ENCODE results near the gene IL1RAP. TPM values are rescaled to one million over a fixed set of nuclear protein-coding genes. Genes with fewer than 3 reads are reported as not detected.

IL1RAP gene
- total RNA-seq, 4 donors from 2014 or later = 0.80 to 8.6 (median 2.7) TPM

DNA sequence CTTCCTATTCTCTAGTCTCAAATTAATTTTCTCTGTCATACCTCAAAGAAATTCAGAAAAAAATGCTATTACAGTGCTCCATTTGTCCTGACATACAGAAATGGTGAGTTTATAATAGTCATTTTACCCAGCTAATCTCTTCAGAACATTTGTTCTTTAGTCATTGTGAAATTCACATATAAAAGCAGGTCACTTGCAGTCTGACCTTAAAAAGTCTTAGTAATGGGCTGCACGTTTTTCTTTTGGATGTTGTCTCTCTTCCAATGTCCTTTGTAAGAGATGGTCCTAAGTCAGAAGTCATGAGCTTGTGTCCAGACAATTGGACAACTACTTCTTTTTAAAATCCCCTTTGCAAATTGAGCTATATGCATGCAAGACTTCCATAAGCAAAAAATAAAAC lies 17.0 kb upstream of the IL1RAP start:
- H3K4me1 ChIP-seq = no peaks in the 10 kb centered on the region
- in situ Hi-C loops (cut with MboI; ENCODE audit: low pct_ligation_motif_present in 1 of 4, low pct_unique_long_range_greater_than_20kb in 1 of 4, low sequenced_read_pairs in 3 of 4) = no loop called here
- WGBS, 2 donors (ENCODE audit: low coverage in 1 of 2) = 22 to 25% methylated on average over 1 of the region's 1 CpG
- no peak overlapping the region for H3K27ac ChIP-seq
- H3K36me3 ChIP-seq = no peaks in the 10 kb centered on the region
- intact Hi-C loops (cut with DNase I; ENCODE audit: low total_unique reads) = no loop called here
- H3K9me3 ChIP-seq = no peaks in the 10 kb centered on the region
- no peak for TF ChIP-seq POLR2AphosphoS5 (IDR thresholded peaks at IDR 0.05)
- TF ChIP-seq, protein P1, sequence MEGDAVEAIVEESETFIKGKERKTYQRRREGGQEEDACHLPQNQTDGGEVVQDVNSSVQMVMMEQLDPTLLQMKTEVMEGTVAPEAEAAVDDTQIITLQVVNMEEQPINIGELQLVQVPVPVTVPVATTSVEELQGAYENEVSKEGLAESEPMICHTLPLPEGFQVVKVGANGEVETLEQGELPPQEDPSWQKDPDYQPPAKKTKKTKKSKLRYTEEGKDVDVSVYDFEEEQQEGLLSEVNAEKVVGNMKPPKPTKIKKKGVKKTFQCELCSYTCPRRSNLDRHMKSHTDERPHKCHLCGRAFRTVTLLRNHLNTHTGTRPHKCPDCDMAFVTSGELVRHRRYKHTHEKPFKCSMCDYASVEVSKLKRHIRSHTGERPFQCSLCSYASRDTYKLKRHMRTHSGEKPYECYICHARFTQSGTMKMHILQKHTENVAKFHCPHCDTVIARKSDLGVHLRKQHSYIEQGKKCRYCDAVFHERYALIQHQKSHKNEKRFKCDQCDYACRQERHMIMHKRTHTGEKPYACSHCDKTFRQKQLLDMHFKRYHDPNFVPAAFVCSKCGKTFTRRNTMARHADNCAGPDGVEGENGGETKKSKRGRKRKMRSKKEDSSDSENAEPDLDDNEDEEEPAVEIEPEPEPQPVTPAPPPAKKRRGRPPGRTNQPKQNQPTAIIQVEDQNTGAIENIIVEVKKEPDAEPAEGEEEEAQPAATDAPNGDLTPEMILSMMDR (IDR thresholded peaks at IDR 0.05) = no peak
- no peak for TF ChIP-seq POLR2A (IDR thresholded peaks at IDR 0.05)
- no peak for TF ChIP-seq EP300 (IDR thresholded peaks at IDR 0.05; ENCODE audit: low read depth)
- DNase-seq = no peak
- no peak overlapping the region for H3K4me3 ChIP-seq
- peaks cover 7% of the 10 kb centered on the region for H3K27me3 ChIP-seq

GRCh38 chr3:190497811-190498210 lies 16.1 kb upstream of the IL1RAP start:
- DNase-seq = no peak
- peaks cover 12% of the 10 kb centered on the region for H3K27me3 ChIP-seq
- intact Hi-C loops (cut with DNase I; ENCODE audit: low total_unique reads) = no loop called here
- no peak overlapping the region for H3K4me3 ChIP-seq
- WGBS, 2 donors (ENCODE audit: low coverage in 1 of 2) = 76 to 86% methylated on average over 3 of the region's 3 CpGs
- H3K4me1 ChIP-seq = no peaks in the 10 kb centered on the region
- H3K9me3 ChIP-seq = no peaks in the 10 kb centered on the region
- no peak overlapping the region for H3K27ac ChIP-seq
- TF ChIP-seq POLR2AphosphoS5 (IDR thresholded peaks at IDR 0.05) (no peak), POLR2A (IDR thresholded peaks at IDR 0.05) (no peak), EP300 (IDR thresholded peaks at IDR 0.05; ENCODE audit: low read depth) (no peak)
- TF ChIP-seq, protein P1 (IDR thresholded peaks at IDR 0.05) = no peak
- in situ Hi-C loops (cut with MboI; ENCODE audit: low pct_ligation_motif_present in 1 of 4, low pct_unique_long_range_greater_than_20kb in 1 of 4, low sequenced_read_pairs in 3 of 4) = no loop called here
- no peaks in the 10 kb centered on the region for H3K36me3 ChIP-seq

GRCh38 chr3:190498293-190498692 lies 15.6 kb upstream of the IL1RAP start:
- intact Hi-C loops (cut with DNase I; ENCODE audit: low total_unique reads) (no loop called here), in situ Hi-C loops (cut with MboI; ENCODE audit: low pct_ligation_motif_present in 1 of 4, low pct_unique_long_range_greater_than_20kb in 1 of 4, low sequenced_read_pairs in 3 of 4) (no loop called here)
- Histone ChIP-seq H3K4me3 (no peak overlapping the region), H3K27me3 (peaks cover 12% of the 10 kb centered on the region), H3K9me3 (no peaks in the 10 kb centered on the region), H3K36me3 (no peaks in the 10 kb centered on the region), H3K27ac (no peak overlapping the region), H3K4me1 (no peaks in the 10 kb centered on the region)
- 73 to 75% methylated on average over 2 of the region's 2 CpGs for WGBS, 2 donors (ENCODE audit: low coverage in 1 of 2)
- TF ChIP-seq POLR2A (IDR thresholded peaks at IDR 0.05) (no peak), EP300 (IDR thresholded peaks at IDR 0.05; ENCODE audit: low read depth) (no peak), POLR2AphosphoS5 (IDR thresholded peaks at IDR 0.05) (no peak)
- TF ChIP-seq, protein P1 (IDR thresholded peaks at IDR 0.05) = no peak
- no peak for DNase-seq

DNA sequence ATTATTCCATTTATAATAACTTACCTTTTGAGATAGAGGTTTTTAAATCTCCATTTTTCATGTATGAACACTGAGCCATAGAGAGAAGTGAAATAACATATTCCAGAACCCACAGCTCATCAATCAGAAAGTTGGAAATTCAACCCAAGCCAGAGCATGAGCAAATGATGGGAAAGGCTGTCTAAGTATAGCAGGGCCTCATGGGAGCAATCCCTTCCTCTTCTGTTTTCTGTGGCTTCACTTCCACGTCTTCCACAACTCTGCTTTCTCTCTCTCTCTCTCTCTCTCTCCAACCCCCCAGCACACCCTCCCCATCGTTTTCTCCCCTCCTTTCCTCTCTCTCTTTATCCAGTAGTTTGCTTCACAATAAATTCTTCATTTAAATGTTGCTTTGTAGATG lies 14.8 kb upstream of the IL1RAP start:
- DNase-seq = no peak
- Histone ChIP-seq H3K4me1 (no peaks in the 10 kb centered on the region), H3K27ac (no peak overlapping the region), H3K36me3 (no peaks in the 10 kb centered on the region), H3K9me3 (no peaks in the 10 kb centered on the region), H3K4me3 (no peak overlapping the region), H3K27me3 (peaks cover 12% of the 10 kb centered on the region)
- in situ Hi-C loops (cut with MboI; ENCODE audit: low pct_ligation_motif_present in 1 of 4, low pct_unique_long_range_greater_than_20kb in 1 of 4, low sequenced_read_pairs in 3 of 4) (no loop called here), intact Hi-C loops (cut with DNase I; ENCODE audit: low total_unique reads) (no loop called here)
- no peak for TF ChIP-seq POLR2A (IDR thresholded peaks at IDR 0.05)
- 27 to 49% methylated on average over 2 of the region's 2 CpGs for WGBS, 2 donors (ENCODE audit: low coverage in 1 of 2)

DNA sequence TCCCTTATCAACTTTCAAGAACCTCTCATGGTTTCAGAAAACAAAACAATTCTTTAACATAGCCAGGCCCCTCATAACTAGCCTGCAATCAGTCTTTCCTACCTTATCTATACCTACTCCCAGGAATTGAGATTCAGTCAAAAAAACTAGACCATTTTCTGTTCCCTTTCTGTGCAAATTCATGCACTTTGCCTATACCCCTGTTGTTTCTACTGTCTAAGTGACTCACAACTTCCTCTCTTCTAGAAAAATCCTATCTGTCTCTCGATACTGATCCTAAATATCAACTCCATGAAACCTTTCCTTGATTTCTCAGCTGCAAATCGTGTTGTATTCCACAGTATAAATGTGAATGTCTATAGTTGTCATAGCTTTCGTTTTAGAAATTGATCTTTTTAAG lies 10.9 kb upstream of the IL1RAP start:
- in situ Hi-C loops (cut with MboI; ENCODE audit: low pct_ligation_motif_present in 1 of 4, low pct_unique_long_range_greater_than_20kb in 1 of 4, low sequenced_read_pairs in 3 of 4) = no loop called here
- H3K9me3 ChIP-seq = no peaks in the 10 kb centered on the region
- TF ChIP-seq, protein P1 (IDR thresholded peaks at IDR 0.05) = no peak
- TF ChIP-seq EP300 (IDR thresholded peaks at IDR 0.05; ENCODE audit: low read depth) (no peak), POLR2AphosphoS5 (IDR thresholded peaks at IDR 0.05) (no peak), POLR2A (IDR thresholded peaks at IDR 0.05) (no peak)
- H3K27me3 ChIP-seq = peaks cover 9% of the 10 kb centered on the region
- H3K4me3 ChIP-seq = no peak overlapping the region
- DNase-seq = no peak
- intact Hi-C loops (cut with DNase I; ENCODE audit: low total_unique reads) = no loop called here
- no peak overlapping the region for H3K27ac ChIP-seq
- H3K4me1 ChIP-seq = no peaks in the 10 kb centered on the region
- H3K36me3 ChIP-seq = no peaks in the 10 kb centered on the region
- WGBS, 2 donors (ENCODE audit: low coverage in 1 of 2) = 77 to 78% methylated on average over 3 of the region's 3 CpGs
